HG03460 (cell line): ENCODE measurements around the gene HSPG2.

ENCODE experiments used
- ATAC-seq: cut with Tn5 transposase; IDR thresholded peaks from one replicate; pipeline ENCODE4 v1.9.1; 2021; ENCODE audit not compliant: unreplicated experiment

Gene HSPG2

DNA sequence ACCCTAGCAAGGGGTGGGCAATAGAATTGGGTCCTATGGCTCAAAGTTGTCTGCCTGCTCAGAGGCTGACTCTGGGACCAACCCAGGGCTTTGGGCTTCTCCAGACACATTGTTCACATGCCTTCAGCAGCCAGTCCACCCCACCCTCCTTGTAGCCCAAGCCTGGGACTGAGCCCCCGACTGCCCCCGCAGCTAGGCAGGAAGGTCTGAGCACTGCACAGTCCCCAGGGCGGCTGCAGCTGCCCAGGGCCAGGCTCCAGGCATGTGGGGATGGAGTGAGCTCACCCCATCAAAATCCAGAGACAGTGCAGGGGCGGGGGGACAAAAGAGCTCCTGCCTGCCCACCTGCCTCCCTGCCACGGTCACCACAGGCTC is 35.6 kb downstream of the HSPG2 start:
- ATAC-seq: no peak

DNA sequence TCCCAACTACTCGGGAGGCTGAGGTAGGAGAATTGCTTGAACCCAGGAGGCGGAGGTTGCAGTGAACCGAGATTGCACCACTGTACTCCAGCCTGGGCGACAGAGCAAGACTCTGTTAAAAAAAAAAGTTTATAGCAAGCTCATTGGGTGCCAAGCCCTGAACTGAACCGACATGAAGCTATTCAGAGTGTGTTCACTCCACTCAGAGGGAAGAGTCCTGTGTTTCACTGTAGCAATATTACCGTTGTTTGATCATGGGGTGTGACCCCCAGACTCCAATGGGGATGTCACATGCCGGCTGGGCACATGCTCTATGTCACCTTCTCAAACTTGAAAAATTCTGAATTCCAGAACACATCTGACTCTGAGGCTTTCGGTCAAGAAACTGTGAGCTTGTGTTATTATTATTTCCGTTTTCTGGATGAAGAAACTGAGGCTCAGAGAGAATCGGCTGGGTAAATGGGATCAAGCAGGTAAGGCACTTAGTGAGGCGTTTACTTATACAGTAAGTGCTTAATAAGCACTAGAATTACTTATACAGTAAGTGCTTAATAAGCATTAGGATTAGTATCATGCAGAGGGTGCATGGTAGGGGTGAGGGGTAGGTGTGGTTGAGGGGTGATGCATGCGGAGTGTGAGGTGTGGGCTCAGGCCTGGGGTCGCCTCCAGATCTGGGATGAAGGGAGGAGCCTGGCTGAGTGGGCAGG is 36.2 kb downstream of the HSPG2 start:
- ATAC-seq: no peak

DNA sequence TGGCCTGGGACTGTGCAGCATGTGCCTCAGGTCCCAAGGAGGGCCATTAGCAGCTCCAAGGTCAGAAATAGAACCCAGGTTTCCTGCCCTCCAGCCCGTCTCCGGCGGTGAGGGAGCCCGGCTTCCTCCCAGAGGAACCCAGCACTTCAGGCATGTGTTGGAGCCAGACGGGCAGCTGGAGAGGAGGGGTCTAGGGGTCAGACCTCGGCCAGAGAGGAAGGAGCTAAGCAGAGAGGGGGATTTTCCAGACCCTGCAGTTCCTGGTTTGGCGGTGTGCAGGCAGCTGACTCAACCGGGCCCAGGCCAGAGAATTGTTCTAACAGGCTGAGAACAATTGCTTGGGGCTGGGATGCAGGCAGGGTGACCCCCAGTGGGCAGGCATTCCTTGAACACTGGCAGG is 37.1 kb downstream of the HSPG2 start:
- no peak for ATAC-seq

DNA sequence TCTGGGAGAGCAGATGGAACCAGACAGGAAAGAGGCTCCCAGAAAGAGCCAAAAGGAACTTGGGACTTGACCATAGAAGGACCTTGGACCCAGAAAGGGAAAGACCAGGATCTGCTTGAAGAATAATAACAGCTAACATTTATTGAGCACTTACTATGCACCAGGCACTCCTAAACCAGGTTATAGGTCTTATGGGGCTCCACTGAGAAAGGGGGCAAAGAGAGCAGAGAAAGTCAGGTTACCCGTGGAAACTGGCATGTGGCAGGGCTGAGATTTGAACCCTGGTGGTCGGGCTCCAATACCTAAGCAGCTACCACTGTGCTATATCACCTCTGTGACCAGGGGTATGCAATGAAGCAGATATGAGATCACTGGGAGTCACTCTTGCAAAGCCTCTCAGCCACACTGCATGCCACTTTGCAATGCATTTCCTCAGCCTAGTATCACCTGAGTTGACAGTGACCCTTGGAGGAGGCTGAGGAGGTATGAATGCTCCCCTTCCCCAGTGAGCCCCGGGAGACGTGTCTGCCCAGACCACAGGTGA is 37.8 kb downstream of the HSPG2 start:
- no peak for ATAC-seq

DNA sequence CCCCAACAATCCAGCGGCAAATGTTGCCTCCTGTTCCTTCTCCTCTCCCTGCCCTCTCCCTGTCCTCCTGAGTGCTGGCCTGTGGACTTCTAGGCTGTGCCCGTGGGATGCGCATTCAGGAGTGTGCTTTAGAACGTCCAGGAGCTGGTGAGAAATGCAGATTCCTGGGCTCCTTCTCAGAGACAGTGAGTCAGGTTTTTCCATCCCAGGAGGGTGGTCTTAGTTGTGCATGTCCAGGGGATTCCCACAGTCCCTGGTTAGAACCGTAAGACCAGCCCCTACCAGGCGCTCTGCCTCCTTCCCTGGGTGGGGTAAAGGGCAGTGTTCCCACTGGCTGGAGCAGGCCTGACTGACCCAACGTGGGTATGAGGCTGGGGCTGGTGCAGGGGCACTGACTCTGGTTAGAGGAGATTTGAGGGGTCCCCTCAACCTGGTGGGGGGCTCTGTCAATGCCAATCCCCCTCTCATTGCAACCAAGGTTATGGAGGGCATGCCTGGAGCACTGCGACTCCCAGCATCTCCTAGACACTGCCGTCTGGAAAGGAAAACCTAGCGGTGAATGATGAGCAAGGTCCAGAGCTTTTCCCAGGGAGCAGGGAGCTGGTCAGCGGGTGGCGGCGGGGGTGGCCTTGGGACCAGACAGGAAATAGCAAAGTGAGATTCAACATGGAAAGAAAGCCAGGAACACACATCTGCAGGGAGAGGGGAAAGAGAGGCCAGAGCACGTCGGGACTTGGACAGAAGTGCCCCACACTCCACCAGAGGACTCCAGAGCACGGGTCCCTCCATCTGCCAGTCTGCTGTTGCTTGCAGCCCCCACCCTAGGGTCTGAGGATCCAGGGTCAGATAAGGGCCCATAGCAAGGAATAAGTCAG is 38.5 kb downstream of the HSPG2 start:
- no peak for ATAC-seq

DNA sequence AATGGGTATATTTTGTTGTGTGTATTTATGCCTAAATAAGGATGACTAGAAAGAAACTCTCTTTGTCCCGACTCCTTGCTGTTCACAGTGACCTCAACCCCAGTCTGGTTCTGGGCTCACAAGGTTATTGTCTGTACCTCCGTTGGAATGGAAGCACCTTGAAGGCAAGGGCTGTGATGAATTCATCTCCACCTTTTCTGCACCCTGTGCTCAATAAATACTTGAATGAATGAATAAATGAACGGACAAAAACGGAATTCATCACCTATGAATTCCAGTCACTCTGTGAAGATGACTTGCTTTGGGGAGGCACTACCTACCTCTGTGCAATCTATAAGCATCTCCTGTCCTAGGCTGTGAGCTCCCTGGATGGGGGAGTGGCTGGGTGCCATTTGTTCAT is 39.3 kb downstream of the HSPG2 start:
- no peak for ATAC-seq

DNA sequence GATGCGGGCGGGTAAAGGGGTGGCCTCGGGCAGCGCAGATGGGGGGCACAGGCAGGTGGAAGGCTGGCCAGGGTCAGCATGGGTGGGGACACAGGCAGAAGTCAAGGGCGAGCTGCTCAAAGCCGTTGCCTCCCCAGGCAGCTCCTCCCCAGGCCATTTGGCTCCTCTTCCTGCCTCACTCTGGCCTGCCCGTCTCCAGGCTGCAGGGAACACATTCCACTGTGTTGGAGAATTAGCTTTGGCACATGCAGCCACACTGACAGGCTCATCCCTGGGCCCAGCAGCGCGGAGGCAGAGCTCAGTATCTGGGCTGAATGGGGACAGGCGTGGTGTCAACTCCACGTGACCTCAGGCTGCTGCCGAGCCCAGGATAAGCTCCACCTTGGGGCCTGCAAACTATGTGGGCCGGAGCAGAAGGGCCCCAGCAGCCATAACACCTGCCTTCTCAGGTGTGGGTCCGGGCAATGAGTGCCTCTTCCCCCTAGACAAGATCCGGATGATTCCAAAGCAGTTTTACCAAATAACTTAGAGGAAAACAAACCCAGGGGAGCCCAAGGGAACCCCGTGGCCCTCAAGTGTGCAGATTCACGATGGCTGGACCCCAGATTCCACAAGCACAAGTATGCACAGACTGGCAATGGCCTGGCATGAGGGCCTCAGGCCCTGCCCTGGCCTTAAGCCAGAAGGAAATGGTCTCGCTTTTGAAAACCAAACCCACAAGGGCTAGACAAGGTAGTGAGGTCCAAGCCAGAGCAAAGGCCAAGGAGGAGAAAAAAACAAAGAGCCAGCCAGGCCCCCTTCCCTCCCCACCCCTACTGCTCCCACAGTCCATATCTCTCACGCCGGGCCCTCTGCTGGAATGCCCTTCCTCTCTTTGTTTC is 40.2 kb downstream of the HSPG2 start:
- ATAC-seq: no peak

DNA sequence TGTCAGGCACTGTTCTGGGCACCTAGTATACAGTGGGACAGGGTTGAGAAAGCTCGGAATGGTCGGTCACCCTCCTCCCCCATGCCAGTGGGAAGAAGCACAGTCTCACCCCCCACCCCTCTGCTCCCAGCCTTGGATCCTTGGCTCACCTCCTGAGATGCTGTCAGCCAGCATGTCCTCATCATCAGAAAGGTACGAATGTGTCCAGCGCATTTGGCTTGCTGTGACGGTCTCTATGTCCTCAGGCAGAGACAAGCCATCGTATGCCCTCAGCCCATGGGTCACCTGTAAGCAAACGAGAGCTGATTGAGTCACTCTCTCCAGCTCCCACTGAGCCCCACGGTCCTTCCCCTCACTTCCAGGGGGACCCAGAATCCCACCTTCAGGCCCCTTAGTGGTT is 41.1 kb downstream of the HSPG2 start:
- ATAC-seq: no peak

DNA sequence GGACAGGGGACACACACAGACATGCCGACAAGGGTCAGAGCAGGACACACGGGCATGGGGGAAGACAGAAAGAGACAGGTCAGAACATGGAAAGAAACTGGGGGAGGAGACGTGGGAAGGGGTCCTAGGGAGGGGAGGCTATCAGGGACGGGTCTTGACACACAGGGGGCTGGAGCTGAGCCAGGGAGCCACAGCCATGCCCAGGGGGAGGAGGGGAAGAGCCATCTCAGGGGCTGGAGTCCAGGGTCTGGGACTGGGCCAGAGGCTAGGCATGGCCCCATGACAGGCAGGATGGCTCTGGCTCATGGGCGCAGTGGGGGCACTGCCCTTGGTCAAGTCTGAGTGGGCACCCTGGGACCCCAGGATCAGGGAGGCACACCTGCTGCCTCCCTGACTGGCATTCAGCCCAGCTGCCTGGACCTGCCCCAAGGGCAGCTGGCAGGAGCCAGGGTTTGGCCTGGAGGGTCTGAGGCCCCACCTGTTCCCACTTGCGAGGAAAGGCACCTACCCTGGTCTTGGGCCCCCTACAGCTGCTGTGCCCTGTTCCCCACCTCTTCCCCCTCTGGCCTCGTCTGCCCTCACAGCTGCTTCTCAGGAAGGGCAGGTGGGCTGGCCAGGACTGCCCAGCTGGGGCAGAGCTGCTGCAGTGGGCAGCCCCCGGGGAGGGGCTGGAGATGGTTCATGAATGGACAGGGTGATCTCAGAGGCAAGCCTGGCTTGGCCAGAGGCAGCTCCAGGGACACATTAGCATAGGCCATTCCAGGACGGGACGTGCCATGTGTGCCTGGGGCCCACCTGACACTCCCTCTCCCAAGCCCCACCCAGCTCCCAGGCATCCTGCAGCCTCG is 42.9 kb downstream of the HSPG2 start:
- no peak for ATAC-seq

DNA sequence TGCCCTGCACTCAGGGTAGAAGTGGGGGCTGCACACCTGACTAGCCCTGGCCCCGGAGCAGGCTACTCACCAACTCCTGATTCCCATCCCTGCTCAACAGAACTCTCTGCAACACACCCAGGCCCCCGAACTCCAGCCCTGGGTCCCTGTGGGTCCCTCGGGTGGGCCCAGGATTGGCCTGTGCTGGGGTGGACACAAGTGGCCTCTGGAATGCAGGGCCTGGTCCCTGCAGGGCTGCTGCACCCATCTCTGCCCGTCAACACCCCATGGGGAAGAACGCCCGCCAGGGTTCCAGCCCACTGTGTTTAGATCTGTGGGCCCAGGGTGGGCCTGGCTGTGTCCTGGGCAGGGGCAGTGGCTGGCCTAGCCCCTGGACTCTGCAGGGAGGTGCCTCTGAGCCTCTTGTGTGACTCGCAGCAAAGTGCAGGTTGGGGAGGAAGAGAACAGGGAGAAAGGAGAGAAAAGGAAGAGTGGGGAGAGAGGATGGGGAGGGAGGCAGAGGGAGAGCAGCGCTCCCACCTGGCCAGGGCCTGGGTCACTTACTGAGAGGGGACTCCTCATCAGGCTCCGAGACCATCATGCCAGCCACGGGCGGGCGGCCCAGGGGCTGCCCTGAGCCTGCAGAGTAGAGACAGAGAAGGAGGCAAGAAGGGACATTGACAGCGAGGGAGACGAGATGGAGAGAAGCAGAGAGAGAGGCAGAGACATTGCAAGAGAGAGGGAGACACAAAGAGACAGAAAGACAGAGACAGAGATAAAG is 43.9 kb downstream of the HSPG2 start:
- ATAC-seq: no peak

DNA sequence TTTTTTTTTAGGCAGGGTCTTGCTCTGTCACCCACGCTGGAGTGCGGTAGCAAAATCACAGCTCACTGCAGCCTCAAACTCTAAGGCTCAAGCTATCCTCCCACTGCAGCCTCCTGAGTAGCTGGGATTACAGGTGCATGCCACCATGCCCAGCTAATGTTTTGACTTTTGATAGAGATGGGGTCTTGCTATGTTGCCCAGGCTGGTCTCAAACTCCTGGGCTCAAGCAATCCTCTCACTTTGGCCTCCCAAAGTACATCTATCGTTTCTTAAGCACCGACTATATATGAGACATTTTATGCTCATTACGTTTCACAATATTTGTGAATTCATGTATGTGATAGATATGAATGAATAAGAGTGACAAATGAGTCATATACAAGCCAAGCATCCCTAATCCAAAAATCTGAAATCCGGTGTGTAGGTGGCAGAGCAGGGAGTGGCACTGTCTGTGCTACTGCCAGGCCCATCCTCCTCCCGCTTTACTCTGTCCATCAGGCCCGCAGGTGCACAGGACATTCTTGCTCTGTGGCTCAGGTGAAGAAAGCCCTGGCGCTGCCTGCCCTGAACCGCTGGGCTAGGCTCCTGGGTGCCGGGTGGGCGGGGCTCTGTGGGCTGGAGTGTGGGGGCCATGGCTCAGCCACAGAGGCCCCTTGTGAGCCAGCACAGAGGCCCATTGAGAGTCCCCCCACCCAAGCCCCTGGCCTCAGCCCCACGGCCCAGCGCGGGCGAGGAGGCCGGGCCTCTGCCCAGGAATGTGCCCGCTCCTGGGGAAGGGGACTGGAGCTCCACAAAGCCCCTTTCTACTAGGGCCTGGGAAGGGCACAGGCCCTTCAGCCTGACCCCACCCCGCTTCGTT is 45.3 kb downstream of the HSPG2 start:
- no peak for ATAC-seq

DNA sequence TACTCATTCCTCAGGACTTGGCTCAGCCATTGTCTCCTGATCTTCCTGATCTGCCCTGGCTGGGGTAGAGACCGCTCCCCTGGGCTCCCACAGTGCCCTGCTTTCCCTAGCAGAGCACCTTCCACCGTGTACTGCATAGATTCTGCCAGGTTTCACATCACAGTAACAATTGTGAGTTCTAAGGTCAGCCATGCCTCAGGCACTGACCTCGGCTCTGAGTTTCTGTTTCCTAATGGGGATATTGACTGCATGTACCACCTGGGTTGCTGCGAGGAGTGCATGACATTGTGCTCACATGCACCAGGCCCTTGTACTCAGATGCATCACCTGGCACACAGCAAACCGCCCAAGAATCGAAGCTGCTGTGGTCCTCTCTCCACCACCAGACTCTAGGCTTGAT is 46.0 kb downstream of the HSPG2 start:
- ATAC-seq: no peak

DNA sequence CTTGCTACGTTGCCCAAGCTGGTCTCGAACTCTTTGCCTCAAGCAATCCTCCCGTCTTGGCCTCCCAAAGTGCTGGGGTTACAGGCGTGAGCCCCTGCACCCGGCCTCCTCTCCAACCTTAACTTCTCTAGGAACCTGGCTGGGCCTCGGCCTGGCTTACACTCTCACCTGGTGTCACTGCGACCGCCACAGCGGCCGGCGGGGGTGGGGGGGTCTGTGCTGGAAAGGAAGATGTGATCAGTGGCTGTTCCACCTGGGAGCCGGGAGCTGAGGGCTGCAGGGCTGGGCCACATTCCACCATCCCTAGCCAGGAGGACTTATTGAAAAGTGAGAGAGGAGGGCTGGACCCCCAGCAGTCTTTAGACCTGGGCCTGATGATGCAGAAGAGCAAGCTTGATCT is 48.6 kb downstream of the HSPG2 start:
- ATAC-seq: no peak

DNA sequence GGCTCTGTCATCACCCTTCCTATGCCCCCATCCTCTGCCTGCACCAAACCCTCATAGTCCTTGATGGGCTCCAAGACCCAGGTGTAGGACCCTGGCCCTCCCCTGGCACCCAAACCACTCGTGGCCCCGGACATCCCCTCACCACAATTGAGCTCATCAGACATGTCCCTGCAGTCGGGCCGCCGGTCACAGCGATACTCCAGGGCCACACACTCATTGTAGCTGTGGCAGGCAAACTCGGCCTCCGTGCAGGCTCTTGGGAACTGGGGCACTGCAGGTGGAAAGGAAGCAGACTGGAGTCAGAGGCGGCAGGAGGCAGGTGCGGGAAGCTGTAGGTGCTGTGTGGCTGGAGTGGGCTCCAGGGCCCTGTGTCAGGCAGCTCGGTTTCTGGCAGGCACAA is 49.3 kb downstream of the HSPG2 start:
- no peak for ATAC-seq

DNA sequence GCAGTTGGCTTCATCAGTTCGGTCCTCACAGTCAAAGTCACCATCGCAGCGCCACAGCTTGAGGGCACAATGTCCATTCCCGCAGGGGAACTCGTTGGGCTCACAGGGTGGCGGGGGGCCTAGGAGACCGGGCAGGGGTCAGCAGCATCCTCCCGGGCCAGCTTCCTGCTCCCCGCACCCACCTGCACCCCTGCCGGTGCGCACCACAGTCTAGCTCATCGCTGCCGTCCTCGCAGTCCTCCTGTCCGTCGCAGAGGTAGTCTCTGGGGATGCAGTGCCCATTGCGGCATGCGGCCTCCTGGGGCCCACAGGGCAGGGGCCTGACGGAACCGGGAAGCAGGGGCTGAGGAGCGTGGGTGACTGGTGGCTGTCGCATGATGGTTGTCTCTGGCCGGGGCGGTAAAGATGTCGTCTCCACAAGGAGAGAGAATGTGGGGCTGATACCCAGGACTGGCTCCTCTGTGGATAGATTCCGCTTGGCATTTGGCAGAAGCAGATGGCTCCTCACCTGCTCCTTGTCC is 49.8 kb downstream of the HSPG2 start:
- no peak for ATAC-seq

DNA sequence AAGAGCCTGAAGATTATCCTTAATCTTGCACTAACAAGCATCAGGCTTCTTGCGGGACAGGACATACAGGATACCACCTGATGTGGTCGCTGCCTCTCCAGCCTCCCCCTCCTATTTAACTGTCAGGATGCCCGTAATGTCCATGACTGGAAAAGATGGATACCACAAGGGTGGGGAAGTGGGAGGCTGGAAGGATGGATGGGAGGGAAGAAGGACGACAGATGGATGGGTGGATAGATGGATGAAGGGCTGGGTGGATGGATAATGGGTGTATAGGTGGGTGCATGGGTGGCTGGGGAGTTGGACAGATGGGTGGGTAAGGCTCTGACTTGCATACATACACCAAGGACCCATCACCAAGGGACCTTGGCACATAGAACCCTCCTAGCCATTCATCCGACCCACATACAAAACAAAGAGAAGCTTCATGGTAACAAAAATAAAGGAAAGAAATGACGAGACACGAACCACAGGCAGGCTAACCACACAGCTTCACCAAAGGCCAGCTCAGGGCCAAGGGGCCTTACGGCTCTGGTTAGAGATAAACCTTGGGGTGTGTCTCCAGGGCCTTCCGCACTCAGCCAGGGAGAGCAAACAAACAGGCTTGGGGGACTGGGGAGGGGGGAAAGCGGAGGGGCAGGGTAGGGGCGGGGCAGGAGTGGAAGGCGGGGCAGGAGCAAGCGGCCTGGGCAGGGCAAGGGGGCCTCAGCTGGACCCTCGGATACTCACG is 50.5 kb downstream of the HSPG2 start:
- no peak for ATAC-seq

DNA sequence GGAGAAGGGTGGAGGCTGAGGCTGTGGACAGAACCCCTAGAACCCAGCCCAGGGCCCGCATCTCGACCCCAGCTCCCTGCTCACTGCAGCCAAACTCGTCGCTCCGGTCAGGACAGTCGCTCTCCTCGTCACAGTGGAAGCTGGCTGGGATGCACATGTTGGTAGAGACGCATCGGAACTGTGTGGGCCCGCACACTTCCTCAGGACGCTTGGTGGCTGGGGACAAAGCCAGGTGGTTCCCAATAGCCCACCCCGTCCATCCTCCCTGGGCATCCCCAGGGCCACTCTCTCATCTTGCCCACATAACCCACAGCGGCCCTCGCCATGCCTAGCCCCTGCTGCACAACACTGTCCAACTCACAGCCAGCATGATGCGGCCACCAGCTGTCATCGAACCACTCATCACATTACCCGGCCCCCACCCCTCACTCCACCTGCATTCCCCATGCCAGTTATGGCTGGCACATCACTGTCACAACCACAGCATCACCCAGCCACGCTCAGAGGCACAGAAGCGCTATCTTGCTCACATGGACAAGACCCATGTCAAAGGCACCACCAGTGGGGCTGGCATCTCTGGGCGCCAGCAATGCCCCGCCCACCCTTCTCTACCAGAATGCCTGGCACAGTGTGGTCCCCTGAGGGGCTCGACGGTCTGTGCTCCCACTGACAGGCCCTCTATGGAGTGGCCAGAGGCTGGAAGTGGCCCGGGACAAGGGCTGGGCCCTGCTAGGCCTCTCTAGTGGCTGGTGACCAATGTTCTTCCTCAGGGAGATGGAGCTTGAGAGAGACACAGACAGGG is 51.7 kb downstream of the HSPG2 start:
- ATAC-seq: no peak
